ENCODE data around the gene UTS2B.

- TF ChIP-seq PTTG1 (tag; IDR thresholded peaks at IDR 0.05; ENCODE audit: low read depth), result no peak
- no peak for TF ChIP-seq MAFK (IDR thresholded peaks at IDR 0.05; ENCODE audit: low read length)
- no peak for TF ChIP-seq PML (IDR thresholded peaks at IDR 0.05; ENCODE audit: low read length)
- no peak for TF ChIP-seq MCM2 (IDR thresholded peaks at IDR 0.05; ENCODE audit: low read depth)
- no peak for TF ChIP-seq CTCF (IDR thresholded peaks at IDR 0.05 in 2 of 3, conservative IDR thresholded peaks at IDR 0.05 in 1 of 3; ENCODE audit: insufficient read depth in 2 of 3, low read depth in 1 of 3, low read length in 3 of 3)
- TF ChIP-seq ATF4 (CRISPR knock-in tag; IDR thresholded peaks at IDR 0.05), result no peak
- no peak for TF ChIP-seq FOXA3 (CRISPR knock-in tag; conservative IDR thresholded peaks at IDR 0.05 in 1 of 2, IDR thresholded peaks at IDR 0.05 in 1 of 2)
- TF ChIP-seq ZBTB43 (CRISPR knock-in tag; IDR thresholded peaks at IDR 0.05), result no peak
- TF ChIP-seq SNAPC5 (CRISPR knock-in tag; IDR thresholded peaks at IDR 0.05), result no peak
- no peak for TF ChIP-seq TAF7 (tag; IDR thresholded peaks at IDR 0.05)
- TF ChIP-seq FOS (IDR thresholded peaks at IDR 0.05; ENCODE audit: extremely low read depth, insufficient read length), result no peak
- no peak for TF ChIP-seq CBX5 (IDR thresholded peaks at IDR 0.05; ENCODE audit: borderline replicate concordance, low read depth)
- no peak for TF ChIP-seq CBX3 (IDR thresholded peaks at IDR 0.05; ENCODE audit: borderline replicate concordance in 1 of 2, low read length in 2 of 2)
- TF ChIP-seq PURB (CRISPR knock-in tag; IDR thresholded peaks at IDR 0.05; ENCODE audit: low read depth), result no peak
Measured at GRCh38 chr3:191348098-191348497, 17.8 kb upstream of the UTS2B start.

Data from K562 (cell line).